Suppressor macrophage (primary cell): ENCODE measurements around the gene NUFIP1.
"Not testable (repeated sequence)": the region's sequence is repeated elsewhere in the genome, so short reads cannot be mapped to it uniquely, and the experiment has no call there.

Source experiments
- DNase-seq, 4 experiments: peaks; one replicate each; pipeline ENCODE4 v3.0.0-alpha.2; 2020 to 2022
- total RNA-seq, 17 experiments: gene quantifications; one replicate each; lab custom pipeline; 2026; ENCODE audit warnings: mixed read lengths in 6 of 17, inconsistent platforms in 3 of 17; lab: John Stamatoyannopoulos, UW

Gene NUFIP1
- 1.5 to 9.5 (median 7.1) reads per million in 17 experiments for total RNA-seq

- peak; percentile 96 to 97 (median 96) for DNase-seq
Measured at GRCh38 chr13:44989071-44989889, at the start of gene NUFIP1, which contains the start of gene GPALPP1. Gene NUFIP1, minus strand, starts transcription at chr13:44989471. Its CDS starts 35 bp downstream, at chr13:44989436. Gene GPALPP1, plus strand, starts transcription at chr13:44989538. Its CDS starts 117 bp downstream, at chr13:44989655.

GRCh38 chr13:45036206-45036605 is 46.9 kb upstream of the NUFIP1 start:
- DNase-seq = no peak

GRCh38 chr13:45034342-45034741 is 45.1 kb upstream of the NUFIP1 start:
- DNase-seq = no peak

- no peak for DNase-seq
Measured at GRCh38 chr13:45024847-45025246, 35.6 kb upstream of the NUFIP1 start.

DNA sequence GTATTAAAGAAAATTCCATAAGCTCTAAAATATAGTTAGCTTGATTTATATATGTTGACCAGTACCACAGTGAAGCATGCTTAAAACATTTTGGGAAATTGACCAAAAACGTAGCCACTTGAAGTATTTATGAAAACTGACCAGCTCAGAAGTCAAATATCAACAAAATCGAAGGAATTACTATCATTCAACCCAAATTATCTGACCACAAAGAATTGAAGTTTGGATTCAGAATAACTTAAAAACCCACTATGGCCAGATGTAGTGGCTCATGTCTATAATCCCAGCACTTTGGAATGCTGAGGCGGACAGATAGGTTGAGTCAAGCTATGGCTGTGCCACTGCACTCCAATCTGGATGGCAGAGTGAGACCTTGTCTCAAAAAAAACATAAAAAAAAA is 32.0 kb upstream of the NUFIP1 start:
- no peak for DNase-seq

GRCh38 chr13:45019981-45020380 is 30.7 kb upstream of the NUFIP1 start:
- DNase-seq = not testable (repeated sequence)

DNA sequence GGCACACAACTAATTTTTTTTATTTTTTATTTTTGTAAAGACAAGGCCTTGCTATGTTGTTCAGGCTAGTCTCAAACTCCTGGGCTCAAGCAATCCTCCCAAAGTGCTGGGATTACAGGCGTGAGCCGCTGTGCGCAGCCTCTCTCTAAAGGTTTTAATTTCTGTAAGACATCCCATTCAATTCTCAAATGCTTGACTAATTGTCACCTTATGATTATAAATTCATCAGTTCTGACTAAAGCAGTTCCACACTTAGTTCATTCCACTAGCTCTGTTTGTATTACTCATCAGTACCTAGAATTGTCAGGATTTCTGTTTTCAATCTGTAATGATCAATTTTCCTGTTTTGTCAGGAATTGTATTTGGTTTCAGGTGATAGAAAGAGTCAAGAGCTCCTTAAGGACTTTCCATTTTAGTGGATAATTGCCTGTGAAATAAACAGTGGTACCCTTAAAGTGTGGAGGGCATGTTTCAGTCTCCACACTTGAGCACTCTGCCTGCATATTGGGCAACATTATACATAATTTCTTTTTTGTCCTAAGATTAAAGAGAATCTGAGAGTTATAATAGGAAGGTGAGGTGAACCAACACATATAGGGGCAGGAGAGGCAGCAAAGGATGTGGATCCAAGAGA is 27.6 kb upstream of the NUFIP1 start:
- DNase-seq = no peak

GRCh38 chr13:45015300-45015699 is 26.0 kb upstream of the NUFIP1 start:
- no peak for DNase-seq

DNA sequence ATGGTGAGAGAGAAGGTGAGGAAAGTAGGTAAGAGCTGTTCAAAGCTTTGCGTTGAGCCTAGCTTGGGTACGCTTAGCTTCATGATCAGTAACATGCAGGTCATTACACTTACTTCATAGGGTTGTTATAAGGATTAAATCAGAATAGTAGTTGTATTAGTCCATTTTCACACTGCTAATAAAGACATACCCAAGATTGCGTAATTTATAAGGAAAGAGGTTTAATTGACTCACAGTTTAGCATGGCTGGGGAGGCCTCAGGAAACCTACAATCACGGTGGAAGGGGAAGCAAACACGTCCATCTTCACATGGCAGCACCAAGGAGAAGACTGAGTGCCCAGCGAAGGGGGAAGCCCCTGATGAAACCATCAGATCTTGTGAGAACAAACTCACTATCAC is 21.9 kb upstream of the NUFIP1 start:
- DNase-seq = no peak

DNA sequence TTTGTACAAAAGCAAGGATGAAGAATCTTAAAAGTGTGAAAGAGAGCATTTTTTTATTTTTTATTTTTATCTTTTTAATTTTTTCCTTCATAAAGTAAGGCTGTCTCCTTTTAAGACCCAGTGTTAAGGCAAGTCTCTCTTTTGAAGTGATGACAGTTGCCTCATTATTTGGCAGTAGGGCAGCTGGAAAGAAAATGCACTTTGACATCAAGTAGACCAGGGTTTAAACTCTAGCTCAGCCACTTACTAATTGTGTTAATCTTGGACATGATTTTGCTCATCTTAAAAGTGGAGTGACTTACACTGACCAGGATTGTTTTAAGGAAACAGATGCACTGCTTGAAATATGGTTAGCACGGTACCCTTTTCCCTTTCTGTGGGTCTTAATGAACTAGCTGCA is 18.6 kb upstream of the NUFIP1 start:
- no peak for DNase-seq

- no peak for DNase-seq
Measured at GRCh38 chr13:45007225-45007624, 18.0 kb upstream of the NUFIP1 start.

DNA sequence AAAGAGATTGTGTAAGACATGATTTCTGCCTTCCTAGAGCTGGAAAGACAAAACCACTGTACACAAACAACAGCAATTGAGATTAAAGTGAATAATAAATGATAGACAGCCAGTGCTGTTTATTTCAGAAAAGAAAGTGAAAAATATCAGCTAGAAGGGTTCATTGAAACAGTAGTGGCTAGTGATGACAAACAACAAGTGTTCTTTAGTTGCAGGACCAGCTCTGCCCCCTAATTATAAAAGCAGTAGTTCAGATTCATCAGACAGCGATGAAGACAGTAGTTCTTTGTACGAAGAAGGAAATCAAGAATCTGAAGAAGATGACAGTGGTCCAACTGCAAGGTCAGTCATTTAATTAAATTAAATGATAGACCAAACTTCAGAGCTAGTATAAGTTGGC is 14.8 kb upstream of the NUFIP1 start:
- DNase-seq = no peak

- no peak for DNase-seq
Measured at GRCh38 chr13:45003417-45003816, 14.1 kb upstream of the NUFIP1 start.

DNA sequence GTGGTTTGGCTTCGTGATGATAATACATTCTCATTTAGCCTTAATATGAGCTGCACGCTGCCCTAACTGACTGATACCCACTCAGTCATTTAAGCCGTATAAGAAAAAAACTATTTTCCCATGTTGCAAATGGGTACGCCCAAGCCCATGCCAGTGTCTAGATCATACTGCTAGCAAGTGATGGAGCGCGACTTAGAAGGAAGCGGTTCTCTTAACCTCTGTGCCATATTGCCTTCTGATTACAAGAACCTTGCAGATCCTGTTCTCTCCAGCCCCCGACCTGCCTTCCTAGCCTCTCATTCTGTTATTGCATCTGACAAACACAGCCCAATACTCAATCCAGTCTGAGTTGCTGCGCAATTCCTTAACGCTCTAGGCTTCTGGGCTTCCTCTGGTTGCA is 670 bp upstream of the NUFIP1 start:
- DNase-seq = peak in 2 of 4 experiments; percentile 7 to 8

DNA sequence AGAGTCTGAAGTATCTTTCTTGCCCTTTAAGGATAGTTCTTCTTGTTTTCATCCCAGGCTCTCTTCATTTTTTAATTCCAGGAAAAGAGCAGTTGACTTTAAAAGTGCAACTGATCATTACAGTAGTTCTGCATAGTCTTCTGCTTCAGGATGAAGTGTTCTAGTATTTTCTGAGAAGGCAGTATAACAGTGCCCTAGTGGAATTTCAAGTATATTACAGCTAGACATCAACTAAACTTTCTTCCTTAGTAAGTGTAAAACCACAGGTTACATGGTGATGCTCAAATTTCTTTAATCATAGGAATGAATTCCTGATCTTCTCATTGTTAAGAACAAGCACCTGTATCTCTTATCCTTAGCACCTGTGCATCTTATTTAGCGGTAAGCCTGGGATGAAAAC is 10.9 kb downstream of the NUFIP1 start:
- no peak for DNase-seq

- no peak for DNase-seq
Measured at GRCh38 chr13:44976949-44977583, 12.2 kb downstream of the NUFIP1 start.

DNA sequence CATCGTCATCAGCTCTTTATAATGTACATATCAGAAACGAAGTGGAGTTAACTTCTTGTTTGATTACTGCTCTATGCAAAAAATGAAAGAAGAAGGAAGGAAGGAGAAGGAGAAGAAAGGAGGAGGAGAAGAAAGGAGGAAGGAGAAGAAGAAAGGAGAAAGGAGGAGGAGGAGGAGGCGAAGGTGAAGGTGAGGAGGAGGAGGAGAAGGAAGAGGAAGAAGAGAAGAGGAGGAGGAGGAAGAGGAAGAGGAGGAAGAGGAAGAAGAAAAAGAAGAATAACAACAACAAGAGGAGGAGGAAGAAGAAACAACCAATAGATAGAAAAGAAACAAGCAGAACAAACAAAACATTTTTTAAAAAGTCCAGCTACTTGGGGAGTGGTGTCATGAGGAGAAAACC is 13.1 kb downstream of the NUFIP1 start:
- no peak for DNase-seq

DNA sequence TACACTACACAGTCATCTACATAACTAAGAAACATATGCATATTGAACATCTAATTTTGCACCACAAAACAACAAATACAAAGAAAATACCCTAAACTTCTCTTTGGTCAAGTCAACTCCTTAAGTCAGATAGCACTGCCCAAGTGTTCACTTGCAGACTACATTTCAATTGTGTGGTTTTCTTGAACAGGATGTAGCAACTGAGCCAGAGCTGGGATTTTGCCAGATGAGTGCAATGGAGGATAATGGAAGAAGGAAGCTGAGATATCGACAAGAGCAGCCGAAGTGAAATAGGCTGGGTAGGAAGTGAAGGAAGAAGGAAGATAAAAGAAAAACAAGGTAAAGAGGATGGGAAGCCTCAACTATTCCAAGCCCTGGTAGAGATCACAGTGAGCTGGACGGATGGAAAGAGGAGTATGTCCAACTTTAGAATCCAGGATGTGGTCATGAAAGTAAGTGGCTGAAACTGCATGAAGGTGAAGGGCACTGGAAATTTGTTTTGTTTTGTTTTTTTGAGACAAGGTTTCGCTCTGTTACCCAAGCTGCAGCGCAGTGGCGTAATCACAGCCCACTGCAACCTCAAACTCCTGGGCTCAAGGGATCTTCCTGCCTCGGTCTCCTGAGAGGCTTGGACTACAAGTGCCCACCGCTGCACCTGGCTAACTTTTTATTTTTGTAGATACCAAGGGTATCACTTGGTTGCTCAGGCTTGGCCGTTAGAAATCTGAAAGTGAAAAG is 15.0 kb downstream of the NUFIP1 start:
- DNase-seq = peak; percentile 44 to 64 (median 61)

DNA sequence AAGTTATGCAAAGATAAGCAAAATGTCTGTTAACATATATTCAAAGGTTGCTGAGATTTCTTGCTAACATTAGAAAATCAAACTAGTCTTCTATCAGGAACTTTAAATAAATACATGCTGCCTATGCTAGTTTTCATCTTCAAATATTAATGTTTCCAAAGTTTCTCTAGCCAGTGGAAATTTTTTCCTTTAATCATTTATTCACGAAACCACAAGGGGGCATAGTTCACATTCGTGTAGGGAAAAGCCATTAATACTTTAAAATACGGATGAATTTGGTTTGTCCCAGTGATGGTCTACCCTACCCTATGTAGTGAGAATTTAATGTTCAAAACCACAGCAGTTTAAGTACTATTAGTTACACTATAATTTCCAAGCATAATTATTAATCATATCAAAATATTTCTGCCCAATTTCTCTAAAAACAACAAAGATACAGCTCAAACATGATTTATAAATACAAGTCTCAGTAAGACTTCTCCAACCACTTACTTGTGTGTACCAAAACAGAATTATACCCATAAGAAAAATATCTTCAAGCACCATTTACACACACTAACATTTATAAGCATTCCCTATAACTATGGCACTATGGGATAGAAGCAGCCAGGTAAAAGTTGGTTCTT is 16.2 kb downstream of the NUFIP1 start:
- DNase-seq = peak; percentile 4 to 70 (median 38)

GRCh38 chr13:44971656-44972595 is 17.3 kb downstream of the NUFIP1 start:
- no peak for DNase-seq
